GM20000 (cell line): Measurements from ENCODE around the gene SLC35E2B.

Experiments used
- DNase-seq: peaks from one replicate; pipeline ENCODE4 v3.0.0; 2012; ENCODE audit warnings: low spot score
- TF ChIP-seq, protein P1 (sequence below): IDR thresholded peaks from 2 replicates; pipeline ENCODE4 v1.5.1; 2012; ENCODE audit warnings: mild to moderate bottlenecking, control low read depth; ENCODE audit errors: extremely low read depth, missing control alignments

SLC35E2B gene

GRCh38 chr1:1623631-1624442, 68.8 kb downstream of the SLC35E2B start:
- no peak for DNase-seq
- TF ChIP-seq, protein P1, sequence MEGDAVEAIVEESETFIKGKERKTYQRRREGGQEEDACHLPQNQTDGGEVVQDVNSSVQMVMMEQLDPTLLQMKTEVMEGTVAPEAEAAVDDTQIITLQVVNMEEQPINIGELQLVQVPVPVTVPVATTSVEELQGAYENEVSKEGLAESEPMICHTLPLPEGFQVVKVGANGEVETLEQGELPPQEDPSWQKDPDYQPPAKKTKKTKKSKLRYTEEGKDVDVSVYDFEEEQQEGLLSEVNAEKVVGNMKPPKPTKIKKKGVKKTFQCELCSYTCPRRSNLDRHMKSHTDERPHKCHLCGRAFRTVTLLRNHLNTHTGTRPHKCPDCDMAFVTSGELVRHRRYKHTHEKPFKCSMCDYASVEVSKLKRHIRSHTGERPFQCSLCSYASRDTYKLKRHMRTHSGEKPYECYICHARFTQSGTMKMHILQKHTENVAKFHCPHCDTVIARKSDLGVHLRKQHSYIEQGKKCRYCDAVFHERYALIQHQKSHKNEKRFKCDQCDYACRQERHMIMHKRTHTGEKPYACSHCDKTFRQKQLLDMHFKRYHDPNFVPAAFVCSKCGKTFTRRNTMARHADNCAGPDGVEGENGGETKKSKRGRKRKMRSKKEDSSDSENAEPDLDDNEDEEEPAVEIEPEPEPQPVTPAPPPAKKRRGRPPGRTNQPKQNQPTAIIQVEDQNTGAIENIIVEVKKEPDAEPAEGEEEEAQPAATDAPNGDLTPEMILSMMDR = no peak

DNA sequence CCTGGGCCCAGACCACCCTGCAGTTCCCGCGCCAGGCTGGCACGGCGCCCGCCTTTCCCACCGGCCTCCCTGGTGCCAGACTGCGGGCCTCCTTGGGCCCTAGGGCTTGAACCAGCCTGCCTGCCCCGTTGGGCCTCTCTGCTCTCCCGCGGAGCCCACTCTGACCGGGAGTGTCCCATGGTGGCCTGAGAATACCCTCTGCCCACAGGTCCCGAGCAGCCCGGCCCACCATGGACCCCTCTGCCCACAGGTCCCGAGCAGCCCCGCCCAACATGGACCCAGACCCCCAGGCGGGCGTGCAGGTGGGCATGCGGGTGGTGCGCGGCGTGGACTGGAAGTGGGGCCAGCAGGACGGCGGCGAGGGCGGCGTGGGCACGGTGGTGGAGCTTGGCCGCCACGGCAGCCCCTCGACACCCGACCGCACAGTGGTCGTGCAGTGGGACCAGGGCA, 69.4 kb downstream of the SLC35E2B start:
- TF ChIP-seq, protein P1 = no peak

DNA sequence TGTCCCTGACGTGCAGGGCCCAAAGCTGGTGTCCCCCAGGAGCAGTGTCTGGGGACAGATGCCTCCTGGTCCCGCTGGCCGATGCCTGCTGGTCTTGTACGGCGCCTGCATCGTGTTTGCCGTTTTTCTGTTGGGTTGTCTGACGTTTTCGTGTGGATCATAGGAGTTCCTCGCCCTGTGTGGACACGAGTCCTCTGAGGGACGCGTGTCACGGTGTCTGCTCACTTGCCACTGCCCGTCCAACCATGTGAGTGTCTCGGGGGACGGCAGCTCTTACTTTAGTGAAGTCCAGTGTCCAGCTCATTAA, 69.9 kb downstream of the SLC35E2B start:
- DNase-seq = no peak
- TF ChIP-seq, protein P1 = no peak

More for the DNA sequence above, 69.4 kb downstream of the SLC35E2B start:
- DNase-seq = no peak

DNA sequence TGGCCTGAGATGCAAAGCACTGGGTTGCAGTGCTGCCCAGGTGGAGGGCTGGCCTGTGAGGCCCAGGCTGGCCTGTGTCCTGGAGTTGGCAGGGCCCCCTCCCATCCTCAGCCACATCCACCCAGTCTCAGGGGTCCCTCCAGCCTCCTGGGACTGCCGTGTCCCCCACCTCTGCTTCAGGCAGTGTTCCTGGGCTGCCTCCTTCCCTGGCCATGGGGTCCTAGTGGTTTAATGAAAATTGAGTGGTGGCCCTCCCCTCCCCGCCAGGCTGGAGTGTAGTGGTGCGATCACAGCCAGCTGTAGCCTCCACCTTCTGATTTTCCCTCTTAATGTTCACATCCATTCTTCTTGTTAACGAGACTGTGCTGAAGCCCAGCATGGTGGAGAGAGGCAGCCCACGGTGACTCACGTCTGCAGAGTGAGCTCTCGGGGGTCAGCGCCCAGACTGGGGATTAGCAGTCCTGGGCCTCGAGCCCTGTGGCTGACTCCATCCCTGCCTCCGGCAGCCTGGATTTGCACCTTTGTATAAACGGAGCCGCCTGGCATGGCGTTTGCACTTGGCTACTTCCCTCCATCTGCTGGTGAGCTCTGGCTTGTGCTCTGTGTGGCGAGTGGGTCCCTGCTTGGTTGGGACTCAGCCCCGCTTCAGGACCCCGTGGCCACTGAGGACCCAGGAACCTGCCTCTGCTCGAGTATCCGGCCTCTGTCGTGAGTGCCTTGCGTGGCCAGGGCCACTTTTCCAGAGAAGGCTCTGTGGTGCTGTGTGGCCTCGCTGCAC, 70.4 kb downstream of the SLC35E2B start:
- no peak for DNase-seq
- TF ChIP-seq, protein P1 = no peak

- TF ChIP-seq, protein P1 = no peak
- DNase-seq = no peak
Observed at GRCh38 chr1:1621173-1622009, 71.2 kb downstream of the SLC35E2B start.

GRCh38 chr1:1620433-1621139, 72.0 kb downstream of the SLC35E2B start:
- no peak for DNase-seq
- TF ChIP-seq, protein P1 = no peak
